ENCODE data around the gene RAB9A. TPM values are rescaled to one million over a fixed set of nuclear protein-coding genes. Genes with fewer than 3 reads are reported as not detected.

Gene RAB9A
- total and polyA plus RNA-seq, 2 donors (not counting 3 experiments of a cell fraction or from before 2014, with no cell fraction given) = 11.5 to 19.2 TPM

DNA sequence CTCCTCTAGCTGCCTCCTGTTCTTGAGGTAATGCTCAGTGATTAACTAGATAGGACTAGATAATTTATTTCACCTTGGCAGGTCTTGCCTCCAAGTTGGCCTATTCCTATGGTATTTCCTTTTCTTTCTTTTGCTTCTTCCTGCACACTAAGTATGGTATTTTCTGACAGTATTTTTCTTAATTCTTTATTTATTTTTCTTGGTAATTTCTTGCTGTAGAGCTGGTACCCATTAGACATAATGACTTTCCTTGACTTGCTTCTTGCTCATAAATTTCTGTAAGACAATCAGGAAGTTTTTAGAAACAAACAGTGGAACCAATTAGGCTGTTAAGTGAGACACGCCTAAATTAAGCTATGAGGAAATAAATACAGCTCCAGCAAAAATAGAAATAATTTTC is 9.5 kb downstream of the RAB9A start:
- Histone ChIP-seq H3K9me3 (replicated peaks; ENCODE audit: control insufficient read depth, insufficient read depth, low read length) (no peaks in the 10 kb centered on the region), H3K4me3 (replicated peaks in 1 of 3; ENCODE audit: insufficient read depth in 1 of 3, low read depth in 1 of 3, low read length in 3 of 3) (no peak overlapping the region), H2AFZ (ENCODE audit: low read depth, low read length) (no peak overlapping the region), H3K27me3 (ENCODE audit: control insufficient read depth in 2 of 2, insufficient read depth in 2 of 2, low read length in 2 of 2) (no peaks in the 10 kb centered on the region), H3K79me2 (ENCODE audit: control insufficient read depth, insufficient read depth, low read length) (peaks cover 64% of the 10 kb centered on the region), H3K27ac (ENCODE audit: insufficient read depth, low read depth, low read length) (no peak overlapping the region), H3K9me1 (replicated peaks; ENCODE audit: control insufficient read depth, extremely low read depth, insufficient read depth, low read length) (no peaks in the 10 kb centered on the region), H3K36me3 (ENCODE audit: control insufficient read depth in 2 of 2, extremely low read depth in 1 of 2, insufficient read depth in 2 of 2, low read length in 2 of 2) (no peaks in the 10 kb centered on the region), H3K9ac (replicated peaks; ENCODE audit: extremely low read depth, insufficient read depth, low read length) (no peak overlapping the region), H3K4me2 (ENCODE audit: insufficient read depth, low read length) (peak overlapping the region; percentile 17), H3K4me1 (ENCODE audit: control insufficient read depth, extremely low read depth, insufficient read depth, low read length) (peaks cover 17% of the 10 kb centered on the region), H4K20me1 (replicated peaks; ENCODE audit: control insufficient read depth, extremely low read depth, insufficient read depth, low read length) (peaks cover 3% of the 10 kb centered on the region)
- no TSS peak for BruUV-seq (replicated peaks)
- TF ChIP-seq MYC (IDR thresholded peaks at IDR 0.05; ENCODE audit: low read depth, low read length) (no peak), POLR2AphosphoS5 (IDR thresholded peaks at IDR 0.05; ENCODE audit: insufficient read depth, low read depth, low read length) (no peak), GATA2 (IDR thresholded peaks at IDR 0.05; ENCODE audit: insufficient read depth, insufficient read length, low read depth, low read length) (no peak)
- TF ChIP-seq, protein P1, sequence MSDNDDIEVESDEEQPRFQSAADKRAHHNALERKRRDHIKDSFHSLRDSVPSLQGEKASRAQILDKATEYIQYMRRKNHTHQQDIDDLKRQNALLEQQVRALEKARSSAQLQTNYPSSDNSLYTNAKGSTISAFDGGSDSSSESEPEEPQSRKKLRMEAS (IDR thresholded peaks at IDR 0.05; ENCODE audit: insufficient read depth, insufficient read length) = no peak
- TF ChIP-seq, protein P2, sequence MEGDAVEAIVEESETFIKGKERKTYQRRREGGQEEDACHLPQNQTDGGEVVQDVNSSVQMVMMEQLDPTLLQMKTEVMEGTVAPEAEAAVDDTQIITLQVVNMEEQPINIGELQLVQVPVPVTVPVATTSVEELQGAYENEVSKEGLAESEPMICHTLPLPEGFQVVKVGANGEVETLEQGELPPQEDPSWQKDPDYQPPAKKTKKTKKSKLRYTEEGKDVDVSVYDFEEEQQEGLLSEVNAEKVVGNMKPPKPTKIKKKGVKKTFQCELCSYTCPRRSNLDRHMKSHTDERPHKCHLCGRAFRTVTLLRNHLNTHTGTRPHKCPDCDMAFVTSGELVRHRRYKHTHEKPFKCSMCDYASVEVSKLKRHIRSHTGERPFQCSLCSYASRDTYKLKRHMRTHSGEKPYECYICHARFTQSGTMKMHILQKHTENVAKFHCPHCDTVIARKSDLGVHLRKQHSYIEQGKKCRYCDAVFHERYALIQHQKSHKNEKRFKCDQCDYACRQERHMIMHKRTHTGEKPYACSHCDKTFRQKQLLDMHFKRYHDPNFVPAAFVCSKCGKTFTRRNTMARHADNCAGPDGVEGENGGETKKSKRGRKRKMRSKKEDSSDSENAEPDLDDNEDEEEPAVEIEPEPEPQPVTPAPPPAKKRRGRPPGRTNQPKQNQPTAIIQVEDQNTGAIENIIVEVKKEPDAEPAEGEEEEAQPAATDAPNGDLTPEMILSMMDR (IDR thresholded peaks at IDR 0.05; ENCODE audit: extremely low read depth in 1 of 2, insufficient read depth in 1 of 2, low read depth in 1 of 2, low read length in 2 of 2) = no peak
- POLR2A ChIA-PET = no interaction called here
- dilution Hi-C loops (cut with MboI; ENCODE audit: extremely low pct_ligation_motif_present, low sequenced_read_pairs) (no loop called here), intact Hi-C loops (cut with micrococcal nuclease) (no loop called here)
- FAIRE-seq (peak; percentile 69), DNase-seq (ENCODE audit: low read depth, low spot score) (no peak)
- CTCF ChIA-PET = interaction anchor here (0.8 kb wide), 1 partner anchor 751 kb away, joined by 3 read pairs; no protein-coding TSS in a partner anchor
